Upper lobe of left lung (tissue), 6 donors: Measurements from ENCODE around the gene RXRB. TPM values are rescaled to one million over a fixed set of nuclear protein-coding genes. Genes with fewer than 3 reads are reported as not detected.
A peak's percentile ranks its signal among the peaks of the same experiment; 100 is the strongest.

ENCODE experiments used
- ATAC-seq, 2 donors: fragments of 200-7000 bp; cut with Tn5 transposase; one replicate each; pipeline ENCODE4 v1.9.1; 2022; ENCODE audit warnings: mild to moderate bottlenecking in 2 of 2, moderate library complexity in 2 of 2; ENCODE audit not compliant: low FRiP score in 2 of 2
- DNase-seq, 2 donors: peaks; one replicate each; pipeline ENCODE4 v3.0.0-alpha.2; 2019 to 2020
- H3K27ac ChIP-seq, 4 donors: fragments of 200-600 bp; sonication (generic); one replicate each; pipeline ENCODE4 v1.5.1; 2016 to 2019
- H3K27me3 ChIP-seq, 4 donors: fragments of 200-600 bp; sonication (generic); one replicate each; pipeline ENCODE4 v1.5.1; 2017 to 2019
- H3K36me3 ChIP-seq, 4 donors: fragments of 200-600 bp; sonication (generic); one replicate each; pipeline ENCODE4 v1.5.1; 2016 to 2019
- H3K4me1 ChIP-seq, 4 donors: fragments of 200-600 bp; sonication (generic); one replicate each; pipeline ENCODE4 v1.5.1; 2018 to 2019
- H3K4me3 ChIP-seq, 4 donors: fragments of 200-600 bp; sonication (generic); one replicate each; pipeline ENCODE4 v1.5.1; 2017 to 2019; ENCODE audit warnings: mild to moderate bottlenecking in 2 of 4, moderate library complexity in 1 of 4
- H3K9me3 ChIP-seq, 4 donors: fragments of 200-600 bp; sonication (generic); one replicate each; pipeline ENCODE4 v1.5.1; 2018 to 2019
- CTCF ChIP-seq, 6 experiments: fragments of 450-650 bp in 4 of 6; fragments of 200-600 bp in 2 of 6; sonication (generic) in 2 of 6; IDR thresholded peaks; one replicate each; pipeline ENCODE4 v1.5.1; 2016 to 2019; ENCODE audit warnings: antibody characterized with exemption in 6 of 6
- EP300 ChIP-seq, 4 donors: sonication (generic); formaldehyde crosslinking; IDR thresholded peaks; one replicate each; pipeline ENCODE4 v1.5.1; 2017; ENCODE audit warnings: antibody characterized with exemption in 4 of 4, control low read depth in 2 of 4
- POLR2A ChIP-seq, 4 donors: fragments of 450-650 bp; IDR thresholded peaks; one replicate each; pipeline ENCODE4 v1.5.1; 2016 to 2017; ENCODE audit warnings: antibody characterized with exemption in 4 of 4, mild to moderate bottlenecking in 2 of 4
- POLR2AphosphoS5 ChIP-seq, 2 donors: sonication (generic); formaldehyde crosslinking; IDR thresholded peaks; one replicate each; pipeline ENCODE4 v1.5.1; 2017; ENCODE audit warnings: antibody characterized with exemption in 2 of 2
- WGBS, 2 donors: methylation state at CpG; one replicate each; pipeline ENCODE4 v1.1.5; 2017 to 2018; 5-methylcytosine and 5-hydroxymethylcytosine counted together
- total RNA-seq, 6 donors: library from RNA; depleted of rRNA in 4 of 6; stranded (reverse); fragments of >200 nt in 4 of 6; gene quantifications; one replicate each; pipeline versions ENCODE4 v1.1.0 to v1.2.1, GENCODE V29; 2016 to 2021
- donor health status: DM: no; HTN: no; CAD: no; lungs with moderate emphysema.
- donor health status: DM: no; HTN: yes; CAD: no; lungs with severe emphysema.

Gene RXRB
- 10 to 100 TPM; 19.3 to 67.1 (median 48.4) TPM for total RNA-seq

- Histone ChIP-seq H3K27me3 (no peaks in the 10 kb centered on the region), H3K4me1 (peaks cover 49 to 68% (median 53%) of the 10 kb centered on the region in 4 donors), H3K27ac (peak within 1 kb of the TSS; percentile 97 to 99 (median 98)), H3K4me3 (peak within 1 kb of the TSS; percentile 69 to 93 (median 84)), H3K36me3 (peaks cover 23 to 45% (median 35%) of the 10 kb centered on the region in 4 donors), H3K9me3 (no peaks in the 10 kb centered on the region)
- ATAC-seq (peak; percentile 93), DNase-seq (peak; percentile 95 to 99)
- WGBS, 2 donors: 1% methylated on average over 34 to 55 of the region's 68 CpGs
- TF ChIP-seq CTCF (IDR thresholded peaks at IDR 0.05) (peak in 2 of 6 experiments; percentile 10 to 21), POLR2AphosphoS5 (IDR thresholded peaks at IDR 0.05) (peak; percentile 76 to 84), EP300 (IDR thresholded peaks at IDR 0.05) (no peak), POLR2A (IDR thresholded peaks at IDR 0.05) (peak in 2 of 4 donors; percentile 79 to 88)
Measured at GRCh38 chr6:33200219-33201146, at the start of gene RXRB, which contains the start of gene SLC39A7. Gene RXRB, minus strand, starts transcription at chr6:33200665. Its CDS starts 189 bp downstream, at chr6:33200476. Gene SLC39A7, plus strand, starts transcription at chr6:33200867. Its CDS starts 379 bp downstream, at chr6:33201246.

GRCh38 chr6:33249732-33250630, 49.5 kb upstream of the RXRB start:
- ATAC-seq: no peak
- no peaks in the 10 kb centered on the region for H3K9me3 ChIP-seq
- WGBS, 2 donors: 17 to 23% methylated on average over 14 to 15 of the region's 15 CpGs

GRCh38 chr6:33248932-33249731, 48.7 kb upstream of the RXRB start:
- Histone ChIP-seq H3K36me3 (peaks cover 0 to 4% (median 0%) of the 10 kb centered on the region in 4 donors), H3K4me1 (peaks cover 23 to 30% (median 25%) of the 10 kb centered on the region in 4 donors), H3K4me3 (peak overlapping the region; percentile 44 to 57 (median 53)), H3K27ac (peak overlapping the region; percentile 88 to 97 (median 93)), H3K27me3 (no peaks in the 10 kb centered on the region), H3K9me3 (no peaks in the 10 kb centered on the region)
- no peak for TF ChIP-seq EP300 (IDR thresholded peaks at IDR 0.05)
- TF ChIP-seq POLR2A (IDR thresholded peaks at IDR 0.05): peak in 3 of 4 donors; percentile 75 to 90 (median 82)
- peak in 3 of 6 experiments; percentile 38 to 43 (median 39) for TF ChIP-seq CTCF (IDR thresholded peaks at IDR 0.05)
- peak; percentile 44 to 78 for TF ChIP-seq POLR2AphosphoS5 (IDR thresholded peaks at IDR 0.05)
- ATAC-seq (peak; percentile 98 to 99), DNase-seq (peak; percentile 95 to 98)
- WGBS, 2 donors: 0% methylated on average over 21 to 58 of the region's 58 CpGs

More at GRCh38 chr6:33249732-33250630, 49.5 kb upstream of the RXRB start:
- TF ChIP-seq CTCF (IDR thresholded peaks at IDR 0.05) (no peak), POLR2A (IDR thresholded peaks at IDR 0.05) (peak in 1 of 4 donors; percentile 8)
- H3K36me3 ChIP-seq: peaks cover 0 to 12% (median 0%) of the 10 kb centered on the region in 4 donors
- H3K4me1 ChIP-seq: peaks cover 23 to 30% (median 25%) of the 10 kb centered on the region in 4 donors
- H3K4me3 ChIP-seq: peak overlapping the region; percentile 44 to 57 (median 53)
- no peaks in the 10 kb centered on the region for H3K27me3 ChIP-seq
- H3K27ac ChIP-seq: peak overlapping the region; percentile 88 to 97 (median 93)
- DNase-seq: no peak

- WGBS, 2 donors: 2% methylated on average over 8 to 18 of the region's 18 CpGs
- Histone ChIP-seq H3K4me3 (peak overlapping the region; percentile 11 to 57 (median 46)), H3K36me3 (peaks cover 0 to 3% (median 0%) of the 10 kb centered on the region in 4 donors), H3K27me3 (no peaks in the 10 kb centered on the region), H3K4me1 (peaks cover 23 to 30% (median 25%) of the 10 kb centered on the region in 4 donors), H3K9me3 (no peaks in the 10 kb centered on the region), H3K27ac (peak overlapping the region; percentile 88 to 97 (median 93))
- ATAC-seq (peak; percentile 20 to 23), DNase-seq (no peak)
- TF ChIP-seq POLR2AphosphoS5 (IDR thresholded peaks at IDR 0.05): no peak
- TF ChIP-seq CTCF (IDR thresholded peaks at IDR 0.05): peak in 1 of 6 experiments; percentile 13
- no peak for TF ChIP-seq EP300 (IDR thresholded peaks at IDR 0.05)
Measured at GRCh38 chr6:33248643-33248931, 48.1 kb upstream of the RXRB start.
